ENCODE results near the gene MPG.

The MPG gene

GRCh38 chr16:50769-51591 lies 27.0 kb upstream of the MPG start:
- peak; percentile 51 for DNase-seq

GRCh38 chr16:53346-54236 lies 24.4 kb upstream of the MPG start, which contains the start of the genes POLR3K and SNRNP25:
POLR3K (minus strand) TSS chr16:53608; CDS start chr16:53586, 22 bp downstream.
SNRNP25 (plus strand) TSS chr16:53828; CDS start chr16:54017, 189 bp downstream.
- DNase-seq: peak; percentile 99

DNA sequence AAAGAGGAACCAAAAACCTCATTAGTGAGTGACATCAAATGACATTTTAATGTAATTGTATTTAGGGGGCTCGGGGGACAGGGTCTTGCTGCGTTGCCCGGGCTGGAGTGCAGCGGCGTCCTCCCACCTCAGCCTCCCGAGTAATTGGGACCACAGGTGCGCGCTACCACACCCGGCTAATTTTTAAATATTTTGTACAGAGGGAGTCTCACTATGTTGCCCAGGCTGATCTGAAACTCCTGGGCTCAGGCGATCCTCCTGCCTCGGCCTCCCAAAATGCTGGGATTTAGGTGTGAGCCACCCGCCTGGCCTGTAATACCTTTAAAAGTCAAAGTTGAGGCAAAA lies 23.8 kb upstream of the MPG start:
- DNase-seq: no peak

- no peak for DNase-seq
These were observed 22.4 kb upstream of the MPG start for GRCh38 chr16:55571-56136.

GRCh38 chr16:56231-56927 lies 21.6 kb upstream of the MPG start:
- DNase-seq: no peak

DNA sequence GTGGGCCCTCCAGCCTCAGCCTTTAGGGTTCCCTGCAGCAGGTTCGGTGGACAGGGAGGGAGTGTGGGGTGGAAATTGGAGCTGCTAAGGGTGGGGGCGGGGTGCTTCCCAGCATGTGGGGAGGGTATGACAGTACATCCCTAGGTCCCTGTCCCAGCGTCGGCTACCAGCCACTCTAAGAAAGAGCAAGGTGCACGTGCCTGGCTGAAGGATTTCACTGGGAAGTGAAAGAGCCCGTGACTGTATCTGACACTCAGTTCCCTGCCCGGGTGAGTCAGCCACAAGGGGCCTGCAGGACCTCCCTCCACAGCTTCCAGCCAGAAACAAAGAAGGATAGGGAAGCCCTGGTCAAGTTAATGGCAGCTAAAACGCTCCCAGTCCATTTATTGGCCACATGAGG lies 20.3 kb upstream of the MPG start:
- DNase-seq: no peak

- DNase-seq: no peak
These were observed 19.3 kb upstream of the MPG start for GRCh38 chr16:58491-59439.

DNA sequence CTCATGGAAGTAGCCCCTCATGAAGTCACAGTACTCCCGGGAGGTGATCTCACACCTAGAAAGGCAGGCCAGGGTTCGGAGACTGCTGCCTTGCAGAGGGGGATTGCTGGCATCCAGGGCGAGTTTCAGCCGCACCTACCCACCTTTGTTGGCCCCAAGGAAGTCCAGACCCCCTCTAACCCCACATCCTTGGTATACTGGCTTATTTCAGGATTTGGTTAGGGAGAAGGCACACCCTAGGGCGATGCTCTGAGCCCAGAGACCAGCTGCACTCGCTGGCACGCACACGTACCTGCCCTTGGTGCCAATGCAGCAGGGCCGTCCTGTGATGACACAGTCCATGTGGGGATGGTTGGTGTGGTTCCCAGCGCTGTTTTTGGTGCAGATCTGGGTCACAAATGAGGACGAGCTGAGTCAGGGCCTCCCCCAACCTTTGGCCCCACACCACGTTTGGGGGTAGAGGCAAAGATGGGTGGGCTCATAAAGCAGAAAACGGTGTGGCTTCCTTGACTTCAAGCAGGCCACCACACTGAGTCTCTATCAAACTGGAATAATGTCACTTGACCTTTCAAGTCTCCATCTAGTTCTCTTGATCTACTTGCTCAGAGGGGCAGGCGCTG lies 18.5 kb upstream of the MPG start:
- no peak for DNase-seq

- DNase-seq: no peak
These were observed 17.9 kb upstream of the MPG start for GRCh38 chr16:60166-60565.

GRCh38 chr16:60929-61878 lies 16.8 kb upstream of the MPG start:
- DNase-seq: peak; percentile 30

- no peak for DNase-seq
These were observed 16.1 kb upstream of the MPG start for GRCh38 chr16:61879-62281.

DNA sequence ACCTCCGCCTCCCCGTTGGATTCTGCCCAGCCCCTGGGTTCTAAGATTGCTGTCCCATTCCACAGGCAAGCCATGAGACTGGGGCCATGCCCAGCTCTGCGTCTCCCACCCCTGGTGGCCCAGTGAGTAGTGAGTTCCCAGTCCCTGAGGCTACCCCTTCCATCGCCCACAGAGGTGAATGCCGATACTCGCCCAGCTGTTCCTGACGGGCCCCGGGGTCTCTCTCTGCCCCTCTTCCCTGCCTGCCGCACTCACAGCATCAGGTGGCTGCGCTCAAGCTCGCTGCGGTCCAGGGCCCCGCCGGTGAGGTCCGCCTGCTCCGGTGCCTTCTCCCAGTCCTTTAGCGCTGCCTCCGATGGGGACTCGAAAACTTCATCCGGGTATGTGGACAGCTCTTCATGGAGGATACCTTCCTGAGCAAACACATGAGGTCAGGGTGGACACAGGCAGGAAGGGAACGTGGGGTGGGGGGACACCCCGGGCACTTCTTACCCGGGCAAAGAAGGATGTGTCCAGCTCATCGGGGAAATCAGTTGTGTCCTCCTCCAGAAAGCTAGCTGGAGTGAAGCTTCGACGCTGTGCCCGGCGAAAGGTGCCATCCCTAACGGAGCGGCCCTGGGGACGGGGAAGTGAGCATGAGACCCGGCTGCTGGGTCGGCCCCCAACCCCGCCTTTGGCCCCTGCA lies 15.6 kb upstream of the MPG start:
- DNase-seq: no peak

DNA sequence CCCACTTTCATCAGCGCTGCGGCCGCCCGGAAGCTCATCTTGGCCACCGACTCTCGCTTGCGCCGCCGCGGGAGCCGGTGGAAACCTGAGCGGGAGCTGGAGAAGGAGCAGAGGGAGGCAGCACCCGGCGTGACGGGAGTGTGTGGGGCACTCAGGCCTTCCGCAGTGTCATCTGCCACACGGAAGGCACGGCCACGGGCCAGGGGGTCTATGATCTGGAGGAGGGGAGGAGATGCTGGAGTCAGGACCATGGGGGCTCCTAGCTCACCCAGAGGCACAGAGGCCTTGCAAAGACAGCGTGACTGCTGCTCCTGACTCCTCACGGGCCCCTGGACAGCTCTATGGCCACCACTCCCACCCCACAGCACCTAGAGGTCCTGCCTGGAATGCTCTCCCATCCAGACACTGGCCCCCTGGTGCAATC lies 15.0 kb upstream of the MPG start:
- DNase-seq: no peak

- DNase-seq: no peak
These were observed 14.6 kb upstream of the MPG start for GRCh38 chr16:63466-63865.

DNA sequence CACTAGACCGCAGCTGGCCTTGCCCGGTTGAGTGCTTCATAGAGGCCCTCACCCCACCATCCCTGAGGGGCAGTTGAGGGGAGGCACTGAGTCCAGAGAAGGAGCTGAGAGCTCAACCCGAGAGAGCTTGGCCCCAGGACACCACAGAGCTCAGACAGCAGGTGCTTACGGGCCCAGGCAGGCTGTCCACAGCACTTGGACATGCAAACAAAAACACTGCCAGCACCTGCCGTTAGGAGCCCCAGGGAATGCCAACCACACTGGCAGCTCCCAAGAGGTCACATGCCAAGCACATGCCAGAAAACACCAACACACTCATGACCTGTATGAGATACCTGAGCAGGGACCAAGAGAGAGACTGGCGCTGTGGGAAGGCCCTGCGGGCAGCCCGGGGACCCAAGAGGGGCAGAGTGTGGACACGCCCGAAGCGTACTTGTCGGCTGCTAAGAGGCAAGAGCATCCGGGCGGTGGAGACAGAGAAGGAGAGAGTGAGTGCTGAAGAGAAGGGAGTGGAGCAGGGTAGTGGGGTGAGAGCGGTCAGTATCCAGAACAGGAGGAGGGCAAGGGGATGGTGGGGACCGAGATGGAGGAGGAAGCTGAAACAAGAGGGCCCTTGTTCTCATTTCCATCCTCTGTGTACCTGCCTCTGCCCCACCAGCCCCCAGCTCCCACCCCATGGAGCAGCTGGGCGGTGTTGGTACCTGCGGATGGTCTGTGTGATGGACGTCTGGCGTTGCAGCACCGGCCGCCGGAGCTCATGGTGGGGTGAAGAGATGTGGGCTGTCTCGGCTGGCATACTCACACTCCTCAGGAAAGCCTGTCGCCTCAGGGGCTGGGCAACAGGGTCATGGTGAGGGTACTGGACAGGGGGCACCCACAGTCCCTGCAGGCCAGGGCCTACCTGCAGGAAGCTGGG lies 13.8 kb upstream of the MPG start:
- DNase-seq: no peak

GRCh38 chr16:64914-65255 lies 13.1 kb upstream of the MPG start:
- no peak for DNase-seq

DNA sequence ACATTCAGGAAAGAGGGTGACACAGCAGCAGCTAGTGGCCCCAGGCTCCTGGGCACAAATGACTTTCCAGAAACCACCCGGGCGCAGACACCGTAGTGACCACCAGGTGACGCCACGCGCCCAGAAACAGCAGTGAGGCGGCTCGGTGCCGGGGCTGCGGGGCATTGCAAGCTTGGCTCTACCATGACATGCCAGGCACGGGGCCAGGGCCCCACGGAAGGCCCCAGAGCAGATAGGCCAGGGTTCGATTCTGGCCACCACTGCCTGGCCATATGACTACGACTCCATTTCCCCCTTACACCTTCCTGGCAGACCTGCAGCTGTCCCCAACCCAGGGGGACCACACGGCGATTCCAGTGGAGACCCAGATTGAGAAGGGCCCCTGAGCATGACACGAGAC lies 12.3 kb upstream of the MPG start:
- DNase-seq: peak; percentile 86
